Measurements from ENCODE around the gene LTB. TPM values are rescaled to one million over a fixed set of nuclear protein-coding genes. Genes with fewer than 3 reads are reported as not detected.

LTB gene
- total RNA-seq, 2 donors from 2014 or later, result not detected

DNA sequence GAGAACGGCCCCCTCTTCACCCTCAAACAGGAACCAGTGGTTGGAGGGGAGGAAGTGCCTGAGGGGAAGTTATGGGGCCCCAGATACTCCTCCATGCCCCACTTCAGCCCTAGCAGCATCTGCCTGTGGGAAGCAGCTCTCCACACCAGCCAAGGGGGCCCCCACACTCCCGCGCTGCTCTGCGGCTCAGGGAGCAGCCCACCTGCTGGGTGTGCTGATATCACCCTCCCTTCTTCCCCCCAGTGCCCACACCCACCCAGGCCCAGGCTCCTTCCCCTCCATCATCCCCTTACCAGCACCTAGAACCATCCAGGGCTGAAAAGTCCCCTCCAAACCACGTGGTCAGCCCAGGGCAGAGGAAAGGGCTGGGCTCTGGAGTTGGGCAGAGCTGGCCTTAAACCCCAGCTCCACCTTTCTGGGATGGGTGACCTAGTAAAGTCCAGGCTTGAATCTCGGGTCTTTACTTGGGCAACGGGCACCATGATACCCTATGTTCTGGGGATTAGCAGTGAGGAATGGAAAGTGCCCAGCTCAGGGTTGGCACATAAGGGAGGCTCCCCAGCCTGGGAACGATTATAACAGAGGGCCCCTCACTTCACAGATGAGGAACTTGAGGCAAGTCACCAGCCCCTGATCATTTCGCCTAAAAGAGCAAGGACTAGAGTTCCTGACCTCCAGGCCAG, 4.5 kb upstream of the LTB start:
- H3K27ac ChIP-seq, result no peak overlapping the region
- no peaks in the 10 kb centered on the region for H3K27me3 ChIP-seq
- DNase-seq (ENCODE audit: low spot score), result no peak
- no peak overlapping the region for H3K4me3 ChIP-seq
- no peak for TF ChIP-seq CTCF (IDR thresholded peaks at IDR 0.05)
- H3K4me1 ChIP-seq, result peaks cover 0 to 8% of the 10 kb centered on the region in 2 donors
- no peaks in the 10 kb centered on the region for H3K9me3 ChIP-seq
- H3K36me3 ChIP-seq, result no peaks in the 10 kb centered on the region

- no peak for TF ChIP-seq CTCF (IDR thresholded peaks at IDR 0.05)
- Histone ChIP-seq H3K4me1 (peaks cover 0 to 13% of the 10 kb centered on the region in 2 donors), H3K27ac (no peak within 1 kb of the TSS), H3K9me3 (no peaks in the 10 kb centered on the region), H3K4me3 (no peak within 1 kb of the TSS), H3K27me3 (no peaks in the 10 kb centered on the region), H3K36me3 (no peaks in the 10 kb centered on the region)
- DNase-seq (ENCODE audit: low spot score), result no peak
These were observed 3.8 kb upstream of the LTB start, which contains the start of gene LST1 for GRCh38 chr6:31586008-31586407. Gene LST1 (plus strand): TSS chr6:31586277. CDS start chr6:31587300, 1,023 bp downstream.

- TF ChIP-seq CTCF (IDR thresholded peaks at IDR 0.05), result peak in 1 of 2 donors; percentile 13
- no peaks in the 10 kb centered on the region for H3K27me3 ChIP-seq
- no peak for DNase-seq (ENCODE audit: low spot score)
- H3K27ac ChIP-seq, result no peak overlapping the region
- peaks cover 0 to 16% of the 10 kb centered on the region in 2 donors for H3K4me1 ChIP-seq
- H3K9me3 ChIP-seq, result no peaks in the 10 kb centered on the region
- H3K36me3 ChIP-seq, result no peaks in the 10 kb centered on the region
- no peak overlapping the region for H3K4me3 ChIP-seq
These were observed 3.3 kb upstream of the LTB start for GRCh38 chr6:31585491-31585890.

DNA sequence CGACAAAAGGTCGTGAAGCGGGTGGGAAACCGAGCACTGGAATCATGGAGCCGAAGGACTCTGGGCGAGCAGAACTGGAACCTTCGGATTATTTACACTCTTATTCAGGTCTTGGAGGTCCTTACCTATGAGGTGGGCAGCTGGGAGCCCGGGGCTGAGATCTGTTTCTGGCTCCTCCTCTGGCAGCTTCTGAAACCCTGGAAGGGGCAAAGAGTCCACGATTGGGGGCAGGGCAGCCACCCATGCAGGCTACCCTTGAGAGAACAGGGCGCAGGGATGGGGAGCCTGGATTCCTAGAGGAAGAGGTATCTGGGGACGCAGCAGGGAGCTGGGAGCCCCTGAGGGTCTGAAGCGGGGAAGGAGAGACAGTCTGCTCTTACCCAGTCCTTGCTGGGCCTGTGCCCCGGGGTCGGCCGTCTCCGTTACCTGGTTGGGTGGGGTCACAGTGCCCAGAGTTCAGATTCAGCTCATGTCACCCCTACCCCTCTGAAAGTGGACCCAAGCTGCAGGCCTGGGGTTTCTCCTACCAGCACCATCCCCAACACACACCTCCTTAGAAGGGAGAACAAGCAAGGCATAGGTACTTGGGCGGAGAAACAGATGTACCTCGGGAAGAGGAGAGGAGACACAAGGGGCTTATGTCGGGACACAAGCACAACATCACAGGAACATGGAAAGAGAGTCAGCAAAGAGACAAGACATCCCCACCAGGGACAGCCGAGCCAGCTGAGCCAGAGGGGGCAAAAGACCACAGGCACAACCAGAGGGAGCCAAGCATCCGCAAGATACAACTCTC, 592 bp downstream of the LTB start:
- H3K36me3 ChIP-seq, result no peaks in the 10 kb centered on the region
- peaks cover 0 to 18% of the 10 kb centered on the region in 2 donors for H3K4me1 ChIP-seq
- no peak for DNase-seq (ENCODE audit: low spot score)
- H3K9me3 ChIP-seq, result no peaks in the 10 kb centered on the region
- peak overlapping the region; percentile 61 to 80 for H3K4me3 ChIP-seq
- no peaks in the 10 kb centered on the region for H3K27me3 ChIP-seq
- peak overlapping the region; percentile 79 to 84 for H3K27ac ChIP-seq
- no peak for TF ChIP-seq CTCF (IDR thresholded peaks at IDR 0.05)

GRCh38 chr6:31580807-31581433, 1.3 kb downstream of the LTB start:
- Histone ChIP-seq H3K36me3 (no peaks in the 10 kb centered on the region), H3K27ac (peak overlapping the region; percentile 79 to 84), H3K4me1 (peaks cover 0 to 18% of the 10 kb centered on the region in 2 donors), H3K27me3 (no peaks in the 10 kb centered on the region), H3K9me3 (no peaks in the 10 kb centered on the region), H3K4me3 (peak overlapping the region; percentile 61 to 80)
- peak; percentile 86 for DNase-seq (ENCODE audit: low spot score)
- peak; percentile 89 to 99 for TF ChIP-seq CTCF (IDR thresholded peaks at IDR 0.05)

All from right atrium auricular region (tissue), 2 donors.